NCI-H748 (cell line): Measurements from ENCODE around the gene YDJC.
"Not testable (repeated sequence)": the region's sequence is repeated elsewhere in the genome, so short reads cannot be mapped to it uniquely, and the experiment has no call there.

Experiments used
- DNase-seq: peaks from one replicate; lab custom pipeline; 2025; ENCODE audit not compliant: unreplicated experiment; lab: John Stamatoyannopoulos, UW

Gene YDJC

GRCh38 chr22:21581009-21581713, 48.7 kb downstream of the YDJC start:
- DNase-seq: not testable (repeated sequence)

- DNase-seq: not testable (repeated sequence)
These were observed 49.2 kb downstream of the YDJC start for GRCh38 chr22:21580623-21581007.

GRCh38 chr22:21579474-21579851, 50.4 kb downstream of the YDJC start:
- no peak for DNase-seq
